Activated CD4-positive, alpha-beta T cell treated with anti-CD3 and anti-CD28 coated beads, Interleukin-2, amount 50 U/mL, for 1 hour (primary cell): ENCODE data around the gene EXOG.

Experiments
- DNase-seq: peaks from one replicate; pipeline ENCODE4 v3.0.0-alpha.2; 2020

EXOG gene

DNA sequence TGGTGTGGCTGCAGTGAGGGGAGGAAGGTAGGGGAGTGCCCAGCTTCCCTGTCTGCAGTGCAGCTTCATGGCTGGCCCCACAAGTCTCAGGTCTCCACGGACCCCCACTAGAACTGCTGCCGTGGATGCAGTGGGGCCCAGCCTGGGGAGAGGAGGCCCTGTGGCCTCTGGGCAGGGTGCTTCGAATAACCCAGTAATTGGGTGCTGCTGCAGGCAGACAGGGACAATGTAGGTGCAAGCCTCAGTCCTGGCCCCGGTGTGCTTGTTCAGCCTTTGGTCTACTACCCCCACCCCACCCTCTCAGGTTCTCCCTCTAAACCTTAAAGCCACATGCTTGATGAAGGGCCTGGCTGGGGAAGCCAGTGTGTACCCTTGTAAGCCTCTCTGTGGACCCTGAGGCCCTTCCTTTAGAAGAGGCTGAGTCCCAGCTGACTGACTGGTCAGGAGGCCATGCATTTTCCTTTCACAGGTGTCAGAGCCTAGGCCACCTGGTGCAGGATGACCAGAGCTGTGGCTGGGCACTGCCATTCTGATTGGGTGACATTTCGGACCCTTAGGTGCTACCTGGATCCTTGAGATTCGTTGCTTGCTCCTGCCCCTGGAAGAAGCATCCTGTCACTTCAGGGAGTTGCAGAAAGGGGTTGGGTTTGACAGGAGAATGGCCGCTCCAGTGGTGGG lies 21.1 kb upstream of the EXOG start:
- DNase-seq = no peak

DNA sequence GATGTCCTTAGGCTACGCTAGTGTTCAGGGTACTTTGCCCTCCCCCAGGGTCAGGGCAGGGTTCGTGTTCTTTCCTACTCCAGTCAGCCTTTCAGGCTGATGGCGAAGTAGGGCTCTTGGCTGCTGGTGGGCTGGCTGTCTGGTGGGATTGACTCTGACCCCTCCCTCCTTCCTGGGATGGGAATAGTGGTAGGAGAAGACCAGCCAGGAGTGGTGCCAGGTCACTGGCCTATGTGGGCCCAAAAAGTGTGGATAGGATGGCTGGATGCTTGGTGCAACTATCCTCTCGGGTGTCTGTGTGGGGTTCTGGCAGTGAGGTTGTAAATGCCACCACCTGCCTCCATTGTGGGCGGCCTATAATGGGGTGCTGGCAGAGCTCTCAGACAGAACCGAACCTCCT lies 20.4 kb upstream of the EXOG start:
- DNase-seq = no peak

DNA sequence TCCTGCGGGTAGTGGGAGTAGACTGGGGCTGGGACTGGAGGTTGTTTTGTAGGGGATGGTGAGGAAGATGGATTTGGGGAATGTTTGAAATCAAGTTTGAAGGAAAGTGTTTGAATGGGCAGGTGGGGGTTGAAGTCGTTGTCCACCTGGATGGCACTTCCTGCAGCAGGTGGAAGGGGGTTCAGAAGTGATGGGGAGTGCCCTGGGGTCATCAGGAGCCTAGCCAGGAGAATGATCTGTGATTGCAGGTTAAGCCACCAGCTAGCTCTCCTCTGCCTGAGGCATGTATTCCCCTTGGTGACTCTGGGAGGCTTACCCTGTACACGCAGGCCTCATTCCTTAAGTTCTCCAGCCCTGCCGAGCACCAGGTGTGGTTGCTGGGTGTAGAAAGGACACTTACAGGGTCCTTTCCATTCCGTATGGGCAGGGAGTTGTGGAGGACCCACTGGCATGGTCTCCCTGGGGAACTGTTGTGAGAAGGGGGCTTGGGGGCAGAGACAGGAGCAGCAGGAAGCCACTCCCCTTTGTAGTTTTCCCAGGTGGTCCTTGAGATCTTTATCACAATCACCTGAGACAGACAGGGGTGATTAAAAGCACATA lies 19.9 kb upstream of the EXOG start:
- DNase-seq = no peak

DNA sequence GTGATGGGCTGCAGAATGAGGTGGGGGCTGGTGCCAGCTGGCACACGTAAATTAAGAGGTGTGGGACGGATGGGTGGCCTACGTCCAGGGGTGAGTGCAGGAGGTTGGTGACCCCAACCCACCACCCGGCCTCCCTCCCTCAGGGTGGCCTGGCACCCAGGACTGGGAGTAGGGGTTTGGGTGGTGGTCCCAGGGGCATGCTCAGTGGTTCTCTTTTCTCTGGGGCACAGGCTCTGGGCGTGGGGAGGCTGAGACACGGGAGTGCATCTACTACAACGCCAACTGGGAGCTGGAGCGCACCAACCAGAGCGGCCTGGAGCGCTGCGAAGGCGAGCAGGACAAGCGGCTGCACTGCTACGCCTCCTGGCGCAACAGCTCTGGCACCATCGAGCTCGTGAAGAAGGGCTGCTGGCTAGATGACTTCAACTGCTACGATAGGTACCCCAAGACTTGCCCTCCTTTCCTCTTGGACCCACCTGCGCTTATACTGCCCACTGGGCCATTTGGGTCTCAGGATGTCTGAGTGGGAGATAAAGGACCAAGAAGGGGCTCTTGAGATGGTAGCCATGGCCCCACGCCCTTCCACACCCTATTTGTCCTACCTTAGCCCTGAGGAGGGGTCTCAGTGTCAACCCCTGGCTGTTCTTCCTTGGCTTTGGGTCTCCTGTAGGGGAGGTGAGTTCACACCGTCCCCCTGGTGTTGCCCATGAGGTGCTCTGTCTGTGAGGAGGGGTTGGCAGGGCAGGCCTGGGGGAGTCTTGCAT lies 18.9 kb upstream of the EXOG start:
- no peak for DNase-seq

DNA sequence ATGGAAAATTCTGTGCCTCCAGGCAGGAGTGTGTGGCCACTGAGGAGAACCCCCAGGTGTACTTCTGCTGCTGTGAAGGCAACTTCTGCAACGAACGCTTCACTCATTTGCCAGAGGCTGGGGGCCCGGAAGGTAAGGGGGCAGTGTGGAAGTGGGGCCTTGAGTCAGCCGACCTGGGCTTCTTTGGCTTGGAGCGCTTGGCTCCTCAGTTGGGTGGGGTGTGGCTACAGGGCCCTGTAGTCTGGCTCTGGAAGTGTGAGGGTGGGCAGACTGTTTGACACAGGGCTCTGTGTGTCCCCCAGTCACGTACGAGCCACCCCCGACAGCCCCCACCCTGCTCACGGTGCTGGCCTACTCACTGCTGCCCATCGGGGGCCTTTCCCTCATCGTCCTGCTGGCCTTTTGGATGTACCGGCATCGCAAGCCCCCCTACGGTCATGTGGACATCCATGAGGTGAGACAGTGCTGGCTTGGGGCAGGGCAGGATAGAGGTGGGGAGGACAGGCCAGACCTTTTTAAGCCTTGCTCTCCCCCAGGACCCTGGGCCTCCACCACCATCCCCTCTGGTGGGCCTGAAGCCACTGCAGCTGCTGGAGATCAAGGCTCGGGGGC lies 18.2 kb upstream of the EXOG start:
- no peak for DNase-seq

DNA sequence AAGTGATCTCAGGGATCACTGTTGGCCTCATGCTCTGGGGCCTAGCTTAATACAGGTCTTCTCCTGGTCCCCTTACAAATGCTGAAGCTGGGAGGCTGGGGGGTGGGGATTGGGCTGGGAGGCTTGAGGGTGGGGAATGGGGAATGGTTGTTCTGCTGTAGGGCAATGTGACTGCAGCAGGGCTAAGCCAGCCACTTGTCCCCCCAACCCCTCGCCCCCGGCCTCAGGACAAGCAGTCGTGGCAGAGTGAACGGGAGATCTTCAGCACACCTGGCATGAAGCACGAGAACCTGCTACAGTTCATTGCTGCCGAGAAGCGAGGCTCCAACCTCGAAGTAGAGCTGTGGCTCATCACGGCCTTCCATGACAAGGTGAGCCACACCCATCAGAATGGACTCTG lies 17.2 kb upstream of the EXOG start:
- DNase-seq = no peak

DNA sequence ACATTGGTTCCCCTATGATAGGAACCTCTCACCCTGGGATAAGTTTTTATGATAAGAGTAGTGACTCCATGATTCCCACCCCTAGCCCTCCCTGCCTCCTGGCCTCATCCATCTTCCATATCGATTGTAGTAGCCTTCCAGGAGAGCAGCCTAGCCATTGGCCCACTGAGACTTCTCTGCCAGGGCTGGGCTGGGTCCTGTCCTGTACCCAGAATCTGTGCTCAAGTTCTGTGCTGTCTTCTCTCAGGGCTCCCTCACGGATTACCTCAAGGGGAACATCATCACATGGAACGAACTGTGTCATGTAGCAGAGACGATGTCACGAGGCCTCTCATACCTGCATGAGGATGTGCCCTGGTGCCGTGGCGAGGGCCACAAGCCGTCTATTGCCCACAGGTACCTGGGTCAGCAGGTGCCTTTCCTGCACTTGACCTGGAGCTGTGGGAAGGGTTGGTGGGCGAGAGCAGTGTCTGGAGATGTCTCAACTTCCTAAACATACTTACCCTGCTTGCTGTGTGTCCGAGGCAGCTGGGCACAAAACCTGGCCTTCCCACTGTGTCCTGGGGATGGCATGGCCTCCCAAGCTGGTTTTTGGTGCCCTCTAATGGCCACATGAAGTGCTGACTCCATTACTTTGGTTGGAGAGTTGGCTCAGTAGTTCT lies 16.6 kb upstream of the EXOG start:
- DNase-seq = peak; percentile 34

DNA sequence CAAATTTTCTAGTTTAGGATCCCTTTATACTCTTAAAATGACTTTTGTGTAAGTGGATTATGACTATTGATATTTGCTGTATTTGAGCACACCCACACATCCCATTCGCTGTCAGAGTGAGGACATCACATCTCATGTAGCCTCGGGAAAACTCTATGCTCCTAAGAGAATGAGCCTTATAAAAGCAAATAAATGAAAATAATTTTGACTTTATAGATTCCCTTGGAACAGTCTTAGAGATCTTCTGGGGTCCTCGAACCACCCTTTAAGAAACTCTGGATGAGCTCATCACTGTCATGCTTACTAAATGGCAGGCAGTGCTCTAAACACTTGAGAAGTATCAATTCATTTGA lies 16.1 kb upstream of the EXOG start:
- no peak for DNase-seq

DNA sequence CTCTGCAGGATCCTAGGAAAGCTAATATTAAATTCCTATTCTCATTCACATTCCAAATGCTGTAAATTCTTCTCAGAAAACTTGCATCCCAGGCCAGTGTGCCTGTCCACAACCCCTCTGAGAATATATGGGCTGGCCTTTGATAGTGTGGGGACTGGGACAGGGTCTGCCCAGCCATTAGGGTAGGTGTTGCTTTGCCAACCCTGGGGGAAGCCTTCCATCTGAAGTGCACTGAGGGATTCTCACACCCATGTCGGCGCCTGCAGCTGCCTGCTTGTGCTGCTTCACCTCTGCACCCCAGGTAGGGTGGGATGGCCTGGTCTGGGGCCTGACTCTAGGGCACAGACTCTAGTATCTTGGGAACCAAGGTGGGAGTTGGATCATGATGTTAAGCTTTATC lies 15.2 kb upstream of the EXOG start:
- no peak for DNase-seq

DNA sequence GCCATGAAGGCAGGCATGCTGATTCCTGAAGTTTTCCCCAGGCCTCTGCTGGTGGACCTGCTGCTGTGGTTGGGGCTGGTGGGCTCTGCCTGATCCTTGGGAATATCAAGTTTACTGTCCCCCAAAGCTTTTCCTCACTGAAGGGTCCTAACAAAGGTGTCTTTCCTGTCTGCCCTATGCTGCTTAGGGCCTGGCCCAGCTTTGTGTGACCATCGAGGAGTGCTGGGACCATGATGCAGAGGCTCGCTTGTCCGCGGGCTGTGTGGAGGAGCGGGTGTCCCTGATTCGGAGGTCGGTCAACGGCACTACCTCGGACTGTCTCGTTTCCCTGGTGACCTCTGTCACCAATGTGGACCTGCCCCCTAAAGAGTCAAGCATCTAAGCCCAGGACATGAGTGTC lies 13.2 kb upstream of the EXOG start:
- no peak for DNase-seq

DNA sequence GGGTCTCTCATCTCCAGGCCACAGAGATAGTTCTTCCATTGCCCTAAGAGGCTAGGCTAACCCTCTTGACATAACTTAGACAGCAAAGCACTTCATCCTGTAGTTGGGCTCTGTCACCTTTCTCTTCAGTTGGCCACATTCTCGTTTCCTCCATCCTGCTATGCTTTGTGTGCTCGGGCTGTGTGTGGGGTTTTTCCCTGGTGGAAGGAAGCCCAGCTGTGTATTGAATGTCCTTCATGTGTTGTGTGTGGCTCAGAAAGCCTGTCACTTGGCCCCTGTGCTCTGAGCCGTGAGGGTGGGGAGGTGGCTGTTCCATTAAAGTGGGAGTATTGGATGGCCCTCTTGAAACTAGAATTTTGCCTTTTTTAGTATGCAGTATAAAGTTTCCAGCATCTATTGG lies 8.8 kb upstream of the EXOG start:
- no peak for DNase-seq

DNA sequence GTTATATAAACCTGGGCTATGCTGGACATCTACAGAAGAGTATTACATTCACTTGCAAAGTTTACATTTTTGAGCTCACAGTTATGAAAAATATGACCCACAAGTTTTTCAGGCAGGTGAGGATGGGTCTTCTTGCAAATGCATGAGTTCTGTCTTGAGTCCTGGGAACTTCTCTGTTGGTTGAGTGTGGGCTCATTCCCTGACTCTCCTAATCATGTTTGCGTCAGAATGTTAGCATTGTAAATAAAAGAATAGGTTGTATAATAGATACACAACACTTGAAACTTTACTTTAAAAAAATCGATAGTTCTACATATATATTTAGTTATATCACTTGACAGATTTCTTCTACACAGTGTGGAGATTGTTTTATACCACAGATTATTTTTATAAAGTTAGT lies 7.2 kb upstream of the EXOG start:
- no peak for DNase-seq

DNA sequence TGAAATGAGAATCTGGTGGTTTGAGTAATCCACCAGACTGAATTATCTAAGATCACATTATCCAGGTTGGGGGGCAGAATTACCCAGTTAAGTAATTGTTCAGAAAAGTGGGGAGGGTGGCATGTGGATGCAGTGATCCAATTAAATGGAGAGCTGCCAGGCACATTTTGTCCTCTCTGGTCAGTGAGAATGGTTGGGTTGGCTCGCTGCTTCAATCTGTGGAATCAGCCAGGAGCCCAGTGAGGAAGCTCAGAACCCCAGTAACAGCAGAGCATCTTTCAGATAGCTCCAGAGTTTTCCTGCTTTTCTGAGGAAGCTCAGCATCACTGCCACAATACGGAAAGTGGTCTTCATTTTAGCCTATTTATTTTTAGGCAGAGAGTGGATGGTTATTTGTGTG lies 6.4 kb upstream of the EXOG start:
- no peak for DNase-seq

DNA sequence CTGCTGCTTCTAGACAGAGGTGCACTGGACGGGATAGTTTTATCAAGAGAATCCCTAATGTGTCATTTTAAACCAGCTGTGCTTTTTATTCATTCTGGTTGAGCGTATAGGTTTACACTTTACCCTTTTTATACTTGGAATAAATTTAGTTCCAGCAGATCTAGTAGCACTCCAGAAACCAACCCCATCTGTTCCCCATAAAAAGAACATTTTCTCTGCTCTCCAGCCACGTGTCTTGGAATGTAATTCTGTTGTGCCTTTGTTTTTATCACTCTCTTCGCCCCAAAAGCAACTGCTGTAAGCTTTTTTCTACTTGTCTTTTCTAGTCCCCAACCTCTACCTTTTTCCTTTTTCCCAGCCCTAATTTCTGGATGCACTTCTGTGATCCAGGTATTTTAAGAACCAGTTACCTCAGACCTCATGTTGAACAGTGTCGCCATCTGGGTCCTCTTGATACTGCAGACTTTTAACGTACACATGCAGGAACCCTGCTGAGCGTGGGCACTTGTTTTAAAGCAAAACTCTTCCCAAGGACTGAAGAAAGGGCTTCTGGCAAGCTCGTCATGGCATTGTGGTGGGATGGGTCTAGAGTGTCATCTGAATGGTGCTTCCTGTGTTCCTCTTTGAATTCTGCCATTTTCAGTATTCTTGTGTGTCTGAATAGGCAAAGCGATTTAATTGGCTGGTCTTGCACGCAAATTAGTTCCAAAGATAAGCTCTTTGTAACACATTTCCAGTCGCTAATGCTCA lies 5.7 kb upstream of the EXOG start:
- DNase-seq = no peak

DNA sequence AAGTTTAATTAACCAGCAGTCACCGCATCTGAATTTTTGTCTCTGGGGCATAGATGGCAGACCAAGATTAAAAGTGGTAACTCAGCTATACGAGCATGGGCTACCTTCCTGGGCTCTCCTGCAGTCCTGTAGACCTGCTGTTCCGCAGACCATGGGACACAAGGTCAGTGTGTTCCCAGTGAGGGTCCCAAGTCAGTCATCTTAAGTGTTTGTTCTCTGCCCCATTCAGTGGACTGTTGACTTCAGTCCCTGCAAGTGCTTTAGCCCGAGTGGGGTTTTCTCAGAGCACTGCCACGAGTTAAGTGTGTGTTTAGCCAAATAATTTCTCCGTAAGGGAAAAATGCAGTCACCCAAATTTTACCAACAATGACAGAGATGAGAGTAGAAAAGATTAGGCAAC lies 4.9 kb upstream of the EXOG start:
- no peak for DNase-seq

DNA sequence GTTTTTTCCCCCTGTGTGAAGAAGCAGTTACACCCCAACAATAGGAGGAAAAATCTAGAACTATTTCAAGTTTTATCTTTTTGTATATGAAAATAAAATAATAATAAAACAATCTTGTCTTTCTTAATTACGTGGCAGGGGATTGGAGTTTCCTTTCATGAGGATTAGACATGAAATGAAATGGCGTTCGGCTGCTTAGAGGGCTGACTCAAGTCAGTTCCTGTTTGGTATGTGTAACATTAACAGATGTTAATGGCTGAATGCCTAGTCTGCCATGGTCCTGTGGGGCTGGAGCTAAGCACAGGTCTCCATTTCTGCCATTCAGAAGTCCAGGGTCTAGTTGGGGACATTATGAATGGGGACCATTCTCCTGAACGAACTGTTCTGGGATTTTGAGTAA lies 3.1 kb upstream of the EXOG start:
- DNase-seq = no peak

DNA sequence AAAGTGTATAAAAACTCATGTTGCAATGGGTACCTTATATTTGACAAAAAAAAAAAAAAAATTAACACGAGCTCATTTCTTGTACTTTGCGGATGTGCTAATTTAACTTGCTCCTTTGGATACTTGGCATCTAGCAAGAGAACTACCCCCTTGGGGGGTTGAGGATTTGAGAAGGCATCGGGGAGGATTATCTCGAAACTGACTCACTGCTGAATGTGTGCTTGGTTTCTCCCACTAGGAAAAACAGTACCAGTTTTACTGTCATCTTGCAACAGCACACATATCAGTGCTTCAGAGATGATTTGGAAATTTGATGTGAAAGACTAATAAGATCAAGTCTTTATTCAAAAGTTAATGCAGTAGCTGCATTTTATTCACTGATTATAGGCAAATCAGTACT lies 891 bp downstream of the EXOG start:
- DNase-seq = no peak

DNA sequence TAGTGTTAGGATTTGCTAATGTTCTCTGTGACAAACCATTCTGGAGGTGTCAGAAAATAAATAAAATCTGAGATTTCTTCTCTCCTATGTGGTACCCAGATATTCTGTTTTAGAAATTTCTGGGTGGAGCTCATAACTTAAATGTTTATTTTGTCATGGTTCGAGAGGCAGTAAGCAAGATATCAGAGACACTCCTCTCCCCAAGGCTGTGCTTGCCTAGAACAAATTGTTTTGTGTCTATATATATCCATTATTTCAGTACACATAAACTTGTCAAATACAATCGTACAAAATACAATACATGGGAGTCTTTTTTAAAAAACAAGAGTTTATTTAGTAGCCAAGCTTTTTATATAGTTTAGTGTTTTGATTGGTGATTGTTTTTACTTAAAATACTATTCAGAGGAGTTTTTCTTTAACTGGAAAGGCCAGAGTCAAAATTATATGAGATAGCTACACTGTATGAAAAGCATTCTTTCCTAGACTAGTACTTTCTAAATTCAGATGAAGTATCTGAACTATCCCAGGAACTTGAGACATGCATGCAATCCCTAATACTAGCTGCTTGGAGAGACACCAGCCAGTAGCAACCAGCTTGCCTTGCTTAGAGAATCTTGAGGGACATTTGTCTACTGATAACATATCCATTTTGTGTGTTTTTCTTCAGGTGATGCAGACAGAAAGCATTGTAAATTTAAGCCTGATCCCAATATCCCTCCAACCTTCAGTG lies 4.7 kb downstream of the EXOG start:
- no peak for DNase-seq

DNA sequence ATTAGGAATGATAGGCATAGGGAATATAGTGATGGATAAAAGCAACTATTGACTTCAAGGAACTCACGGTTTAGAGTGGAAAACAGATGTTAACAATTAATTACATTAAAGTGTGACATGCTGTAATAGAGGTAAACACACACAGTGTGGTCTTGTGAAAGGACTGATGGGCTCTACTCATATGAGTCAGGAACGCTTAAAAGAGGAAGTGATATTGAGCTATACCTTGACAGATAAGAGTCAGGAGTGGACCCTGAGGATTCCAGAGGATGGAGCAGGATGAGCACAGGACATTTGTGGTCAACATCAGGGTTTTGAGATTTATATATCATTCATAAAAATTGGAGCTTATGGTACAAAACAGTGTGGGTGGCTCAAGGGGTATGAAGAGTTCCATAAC lies 11.0 kb downstream of the EXOG start:
- no peak for DNase-seq

DNA sequence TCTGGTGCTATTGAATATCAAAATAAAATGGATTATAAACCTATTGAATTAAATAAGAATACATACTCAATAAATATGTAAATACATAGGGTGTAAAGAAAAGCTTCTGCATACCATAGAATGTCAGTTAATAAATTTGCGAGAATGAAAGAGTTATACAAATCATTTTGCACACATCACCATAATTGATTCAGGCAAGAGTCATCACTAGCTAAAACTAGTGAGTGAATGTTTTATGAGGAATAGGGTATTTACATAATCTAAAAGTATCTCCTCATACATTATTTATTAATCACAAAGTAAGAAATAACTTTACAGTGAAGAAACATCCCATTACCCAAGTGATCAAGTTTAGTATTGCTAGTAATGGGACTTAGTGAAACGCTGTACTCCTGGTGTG lies 13.6 kb downstream of the EXOG start:
- DNase-seq = no peak

DNA sequence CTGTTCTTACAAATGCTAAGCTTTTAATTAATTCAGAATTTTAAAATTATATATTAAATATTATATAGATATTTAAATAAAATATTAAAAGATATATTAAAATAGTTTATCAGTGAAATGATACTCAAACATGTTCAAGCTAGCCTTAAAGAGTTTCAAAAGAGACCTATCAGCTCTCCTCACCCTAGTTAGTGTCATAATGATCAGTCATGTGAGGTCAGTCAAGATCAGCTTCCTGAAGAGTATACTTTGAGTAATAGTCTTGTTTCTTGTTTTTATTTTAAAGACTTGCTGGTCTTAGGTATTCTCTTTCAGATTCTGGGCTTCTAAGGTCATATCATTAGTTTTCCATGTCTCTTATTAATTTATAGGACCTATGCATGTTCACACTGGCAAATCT lies 14.5 kb downstream of the EXOG start:
- DNase-seq = no peak

DNA sequence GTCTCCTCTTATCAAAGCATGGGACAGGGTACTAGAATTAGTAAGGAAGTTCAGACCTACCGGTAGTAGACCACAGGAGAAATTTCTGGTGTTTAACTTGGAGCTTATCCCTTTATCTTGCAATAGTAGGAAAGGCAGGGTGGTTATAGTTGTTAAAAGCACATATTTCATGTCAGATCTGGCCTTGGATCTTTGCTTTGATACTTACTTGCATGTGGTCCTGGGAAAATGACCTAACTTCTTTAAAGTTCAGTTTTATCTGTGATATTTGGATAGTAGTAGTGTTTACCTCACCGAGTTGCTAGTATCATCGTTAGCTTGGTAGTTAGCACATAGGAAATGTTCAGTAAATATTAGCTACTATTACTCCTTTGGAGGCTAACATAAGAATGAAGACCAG lies 15.4 kb downstream of the EXOG start:
- DNase-seq = no peak
